HG03354 (cell line): ENCODE results near the gene ARL5C.

Source experiments
- ATAC-seq: cut with Tn5 transposase; IDR thresholded peaks from one replicate; pipeline ENCODE4 v1.9.1; 2021; ENCODE audit warnings: mild to moderate bottlenecking; ENCODE audit not compliant: unreplicated experiment, poor library complexity, severe bottlenecking

Gene ARL5C

DNA sequence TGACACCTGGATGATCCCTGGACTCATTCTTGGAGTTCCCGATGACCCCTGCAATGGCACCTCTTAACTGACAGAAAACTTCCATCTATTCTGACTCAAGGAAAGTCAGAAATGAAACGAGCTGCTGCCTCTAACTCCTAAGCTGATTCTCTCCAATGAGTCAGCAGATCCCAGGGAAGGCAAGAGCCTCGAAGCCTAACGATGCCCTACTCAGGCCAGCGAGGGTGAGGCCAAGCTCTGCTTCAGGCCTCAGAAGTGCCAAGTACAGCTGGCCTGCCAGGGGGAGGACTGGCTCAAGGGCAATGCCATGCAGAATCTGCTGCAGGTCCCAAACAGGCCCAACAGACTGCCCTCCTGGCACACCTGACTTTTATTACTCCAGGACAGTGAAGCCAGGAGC, 50.8 kb downstream of the ARL5C start:
- ATAC-seq, result no peak

DNA sequence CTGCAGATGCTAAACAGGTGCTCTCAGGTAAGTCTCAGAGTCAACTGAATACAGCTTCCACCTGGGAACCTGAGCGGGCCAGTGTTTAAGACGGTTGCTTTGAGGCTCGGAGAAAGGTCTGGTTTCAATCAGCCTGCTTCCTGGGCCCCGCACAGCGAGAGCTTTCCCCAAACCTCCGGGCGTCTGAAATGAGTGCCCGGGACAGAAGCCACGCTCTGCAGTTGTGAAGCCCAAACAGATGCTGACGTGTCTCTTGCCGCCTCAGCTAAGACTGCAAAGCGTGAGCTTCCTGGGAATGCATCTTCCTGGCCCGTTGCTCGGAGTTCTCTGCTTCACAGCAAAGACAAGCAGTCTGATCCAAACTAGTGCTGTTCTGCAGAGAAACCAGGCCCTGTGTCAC, 51.2 kb downstream of the ARL5C start:
- ATAC-seq, result no peak

DNA sequence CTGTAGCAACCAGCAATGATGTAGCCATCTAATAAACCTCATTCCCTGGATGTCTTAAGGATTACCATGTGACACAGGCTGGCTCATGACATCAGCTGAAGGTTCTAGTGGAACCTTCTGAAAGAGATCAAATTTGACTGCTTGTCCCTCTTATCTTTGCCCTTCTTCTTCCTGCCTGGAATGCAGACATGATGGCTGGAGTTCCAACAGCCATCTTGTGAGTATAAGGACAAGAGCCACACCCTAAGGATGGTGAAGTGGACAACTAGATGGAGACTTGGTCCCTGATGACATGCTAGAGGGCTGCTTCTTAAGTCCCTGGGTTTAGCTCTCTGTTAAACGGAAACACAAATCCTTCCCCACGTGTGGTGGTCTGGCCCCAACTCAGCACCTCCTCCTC, 52.1 kb downstream of the ARL5C start:
- ATAC-seq, result no peak

DNA sequence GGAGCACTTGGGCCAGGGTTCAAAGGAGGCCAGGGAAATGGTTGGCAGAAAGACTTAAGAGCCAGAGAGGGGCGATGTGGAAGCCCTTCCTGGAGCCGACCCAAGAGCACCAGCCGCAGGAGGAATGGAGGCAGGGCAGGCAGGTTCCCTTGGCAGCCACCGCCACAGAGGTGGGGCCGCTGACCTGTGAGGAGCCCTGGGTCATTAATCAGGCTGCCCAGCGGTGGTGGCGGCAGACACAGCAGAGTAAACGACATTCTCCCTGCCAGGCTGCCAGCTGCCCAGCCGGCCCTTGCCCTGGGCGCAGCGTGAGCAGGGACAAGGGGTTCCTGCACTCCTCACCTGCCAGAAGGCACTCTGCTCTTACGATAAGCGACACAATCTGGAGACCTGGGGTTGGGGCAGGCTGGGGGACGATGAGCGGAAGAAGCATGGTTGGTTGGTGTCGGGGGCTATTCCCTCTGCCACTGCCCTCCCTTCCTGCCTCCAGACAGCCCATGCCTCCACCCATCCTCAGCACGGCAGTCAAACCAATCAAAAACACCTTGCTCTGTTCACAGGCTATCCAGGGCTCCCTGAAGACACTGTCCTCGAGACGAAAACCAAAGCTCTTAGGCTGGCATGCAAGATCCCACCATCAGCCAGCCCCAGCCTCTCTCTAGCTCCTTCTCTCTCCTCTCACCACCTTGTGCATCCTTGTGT, 55.4 kb downstream of the ARL5C start:
- no peak for ATAC-seq

DNA sequence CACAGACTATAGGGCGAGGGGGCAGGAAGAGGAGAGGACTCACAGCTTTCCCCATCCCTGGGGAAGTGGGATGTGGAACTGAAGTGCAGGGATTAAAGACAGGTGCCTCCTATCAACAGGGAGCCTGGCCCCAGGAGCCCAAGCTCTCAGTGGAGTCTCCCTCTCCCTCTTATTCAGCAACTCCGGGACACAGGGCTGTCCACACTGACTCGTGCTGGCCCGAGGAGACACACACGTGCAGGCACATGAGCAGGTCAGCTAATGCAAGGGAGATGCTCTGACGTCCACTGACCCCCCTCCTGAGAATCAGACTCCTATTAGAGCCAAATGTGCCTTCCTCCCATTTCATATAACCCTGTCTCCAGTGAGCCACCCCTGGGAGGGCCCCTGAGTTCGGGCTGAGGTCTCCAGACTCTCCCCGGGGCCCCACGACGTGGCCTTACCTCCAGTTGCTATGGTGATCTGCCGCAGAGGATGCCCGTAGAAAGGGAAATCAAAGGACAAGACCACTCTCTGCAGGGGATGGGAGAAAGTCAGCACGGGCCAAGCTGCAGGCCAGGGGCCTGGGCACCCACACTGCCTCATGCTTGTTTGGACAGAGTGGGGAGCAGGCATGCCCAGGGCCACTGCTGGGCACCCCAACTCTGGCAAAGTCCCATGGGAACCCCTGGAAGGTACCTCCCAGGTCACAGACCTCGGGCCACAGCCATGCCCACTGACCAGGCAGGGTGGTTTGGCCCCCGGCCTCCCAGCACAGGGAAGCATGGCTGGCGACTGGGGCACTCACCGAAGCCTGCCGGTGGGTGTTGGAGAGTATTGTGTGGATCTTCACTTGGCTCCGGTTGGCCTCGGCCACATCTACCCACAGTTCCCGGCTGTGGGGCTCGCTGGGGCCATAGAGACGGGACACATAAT, 57.2 kb downstream of the ARL5C start:
- ATAC-seq, result no peak

DNA sequence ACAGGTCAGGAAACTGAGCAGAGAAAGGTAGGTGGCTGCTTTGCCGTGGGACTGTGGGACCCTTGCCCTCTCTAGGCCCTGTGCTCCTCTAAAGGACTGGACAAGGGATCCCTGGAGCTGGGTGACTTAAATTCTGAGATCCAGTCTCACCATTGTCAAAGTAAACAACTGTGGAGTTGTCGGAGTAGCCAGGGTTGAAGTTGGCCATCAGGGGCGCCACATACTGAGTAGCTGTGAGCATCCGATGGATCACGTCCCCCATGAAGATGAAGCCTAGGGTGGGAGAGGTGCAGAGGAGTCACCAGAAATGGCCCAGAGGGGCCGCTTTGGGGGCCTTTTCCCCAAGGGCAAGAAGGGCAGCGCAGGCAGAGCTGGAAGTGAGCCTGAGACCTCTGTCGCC, 58.0 kb downstream of the ARL5C start:
- no peak for ATAC-seq

DNA sequence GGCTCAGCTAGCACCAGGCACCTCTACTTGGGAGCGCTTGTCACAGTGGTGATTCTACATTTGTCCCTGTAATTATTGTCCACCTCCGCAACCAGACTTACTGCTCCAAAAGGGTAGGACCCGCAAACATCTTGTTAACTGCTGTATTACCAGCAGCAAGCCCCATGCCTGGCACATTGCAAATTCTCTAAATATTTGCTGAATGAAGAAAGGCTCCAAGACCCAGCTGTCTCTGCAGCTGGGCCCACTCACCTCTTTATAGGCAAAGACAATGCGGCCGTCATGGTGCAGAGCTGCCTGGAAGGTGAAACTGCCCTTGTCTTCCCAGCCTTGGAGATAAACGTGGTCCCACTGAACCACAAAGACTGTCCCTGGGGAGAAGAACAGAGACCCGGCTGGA, 58.8 kb downstream of the ARL5C start:
- no peak for ATAC-seq
